ENCODE measurements around the gene TMEM121.
A peak's percentile ranks its signal among the peaks of the same experiment; 100 is the strongest.

TMEM121 gene

DNA sequence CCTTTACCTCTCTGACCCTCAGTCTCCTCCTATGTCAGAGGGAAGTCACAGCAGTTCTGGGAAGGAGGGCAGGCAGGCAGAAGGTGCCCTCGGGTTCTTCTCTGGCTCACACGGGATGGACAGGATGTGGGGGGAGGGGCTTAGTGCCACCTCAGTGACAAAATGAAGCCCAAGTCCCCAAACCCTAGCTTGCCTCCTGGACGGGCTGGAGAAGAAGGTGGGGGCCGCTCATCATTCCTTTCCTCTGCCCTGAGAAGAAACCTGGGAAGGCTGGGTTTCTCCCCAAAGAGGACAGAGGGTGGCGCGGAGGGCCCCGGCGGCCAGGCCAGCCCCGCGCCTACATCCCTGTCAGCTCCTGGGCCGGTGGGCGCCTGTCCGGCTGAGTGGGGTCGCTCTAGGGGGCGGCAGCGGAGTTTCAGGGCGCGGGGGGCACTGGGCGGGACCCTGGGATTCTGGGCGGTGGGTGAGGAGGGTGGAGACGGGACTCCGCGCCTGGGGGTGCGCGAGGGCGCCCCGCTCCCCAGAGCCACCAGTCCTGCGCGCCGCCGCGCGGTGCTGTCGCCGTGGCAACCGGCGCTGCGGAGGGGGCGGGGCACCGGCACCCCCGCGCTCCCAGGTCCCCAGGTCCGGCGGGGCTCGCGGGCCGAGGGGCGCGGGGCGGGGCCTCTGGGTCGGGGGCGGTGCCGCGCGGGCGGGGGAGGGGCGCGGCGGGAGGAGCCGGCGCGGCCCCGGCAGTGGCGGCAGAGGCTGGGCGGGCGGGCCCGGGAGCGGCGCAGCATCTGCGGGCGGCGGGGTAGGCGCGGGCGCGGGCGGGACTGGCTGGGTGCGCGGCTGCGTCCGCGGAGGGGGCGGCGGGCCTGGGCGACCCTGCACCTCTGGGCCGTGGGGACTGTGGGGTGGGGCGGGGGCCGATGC lies at the start of gene TMEM121:
Gene TMEM121, plus strand, starts transcription at position 723 of the 915 bp plus-strand sequence. CDS start 2,252 bp downstream, outside the sequence.
- no peak for DNase-seq

- no peak for DNase-seq
Measured at GRCh38 chr14:105476831-105477659, 49.3 kb upstream of the TMEM121 start.

DNA sequence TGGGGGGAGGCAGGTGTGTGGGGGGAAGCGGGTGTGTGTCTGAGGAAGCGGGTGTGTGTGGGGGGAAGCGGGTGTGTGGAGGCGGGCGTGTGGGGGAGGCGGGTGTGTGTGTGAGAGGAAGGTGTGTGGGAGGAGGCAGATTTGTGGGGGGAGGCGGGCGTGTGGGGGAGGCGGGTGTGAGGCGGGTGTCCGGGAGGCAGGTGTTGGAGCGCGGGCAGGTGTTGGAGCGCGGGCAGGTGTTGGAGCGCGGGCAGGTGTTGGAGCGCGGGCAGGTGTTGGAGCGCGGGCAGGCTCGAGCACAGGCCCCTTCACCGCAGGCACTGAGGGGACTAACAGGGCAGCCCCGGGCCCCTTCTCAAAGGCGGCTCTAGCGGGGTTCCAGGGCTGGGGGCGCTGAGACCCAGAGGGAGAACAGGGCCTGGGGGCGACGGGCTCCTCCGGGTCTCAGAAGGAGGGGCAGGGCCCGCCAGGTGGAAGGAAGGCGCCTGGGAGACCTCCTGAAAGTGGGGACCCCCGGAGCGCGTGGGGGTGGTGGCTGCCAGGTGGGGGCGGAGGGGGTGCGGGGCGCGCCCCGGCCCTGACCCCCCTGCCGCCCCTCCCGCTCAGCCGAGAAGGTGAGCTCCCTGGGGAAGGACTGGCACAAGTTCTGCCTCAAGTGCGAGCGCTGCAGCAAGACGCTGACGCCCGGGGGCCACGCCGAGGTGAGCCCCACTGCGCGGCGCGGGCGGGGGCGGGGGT lies 48.6 kb upstream of the TMEM121 start:
- DNase-seq = no peak

DNA sequence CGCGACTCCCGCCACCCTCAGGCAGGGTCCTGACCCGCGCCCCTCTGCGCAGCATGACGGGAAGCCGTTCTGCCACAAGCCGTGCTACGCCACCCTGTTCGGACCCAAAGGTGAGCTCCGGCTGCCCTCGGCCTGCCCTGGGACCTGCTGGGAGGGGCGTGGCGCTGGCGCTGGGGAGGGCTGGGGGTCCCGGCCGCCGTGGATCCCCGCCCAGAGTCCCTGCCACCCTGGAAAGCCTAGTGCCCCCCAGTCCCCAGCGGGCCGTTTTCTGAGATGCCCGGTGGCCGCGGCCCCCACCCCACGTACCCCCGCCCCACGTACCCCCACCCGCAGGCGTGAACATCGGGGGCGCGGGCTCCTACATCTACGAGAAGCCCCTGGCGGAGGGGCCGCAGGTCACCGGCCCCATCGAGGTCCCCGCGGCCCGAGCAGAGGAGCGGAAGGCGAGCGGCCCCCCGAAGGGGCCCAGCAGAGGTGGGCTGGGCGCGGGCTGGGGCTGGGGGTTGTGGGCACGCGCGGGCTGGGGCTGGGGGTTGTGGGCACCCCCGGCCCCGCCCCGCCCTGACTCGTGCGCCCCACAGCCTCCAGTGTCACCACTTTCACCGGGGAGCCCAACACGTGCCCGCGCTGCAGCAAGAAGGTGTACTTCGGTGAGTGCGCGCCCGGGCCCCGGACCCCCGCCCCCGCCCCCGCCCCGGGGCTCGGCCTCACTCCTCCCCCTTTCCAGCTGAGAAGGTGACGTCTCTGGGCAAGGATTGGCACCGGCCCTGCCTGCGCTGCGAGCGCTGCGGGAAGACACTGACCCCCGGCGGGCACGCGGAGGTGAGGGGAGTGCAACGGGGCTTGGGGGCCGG lies 47.8 kb upstream of the TMEM121 start:
- DNase-seq = no peak

- no peak for DNase-seq
Measured at GRCh38 chr14:105479431-105480158, 46.8 kb upstream of the TMEM121 start.

GRCh38 chr14:105480199-105480746 lies 46.1 kb upstream of the TMEM121 start:
- DNase-seq = no peak

DNA sequence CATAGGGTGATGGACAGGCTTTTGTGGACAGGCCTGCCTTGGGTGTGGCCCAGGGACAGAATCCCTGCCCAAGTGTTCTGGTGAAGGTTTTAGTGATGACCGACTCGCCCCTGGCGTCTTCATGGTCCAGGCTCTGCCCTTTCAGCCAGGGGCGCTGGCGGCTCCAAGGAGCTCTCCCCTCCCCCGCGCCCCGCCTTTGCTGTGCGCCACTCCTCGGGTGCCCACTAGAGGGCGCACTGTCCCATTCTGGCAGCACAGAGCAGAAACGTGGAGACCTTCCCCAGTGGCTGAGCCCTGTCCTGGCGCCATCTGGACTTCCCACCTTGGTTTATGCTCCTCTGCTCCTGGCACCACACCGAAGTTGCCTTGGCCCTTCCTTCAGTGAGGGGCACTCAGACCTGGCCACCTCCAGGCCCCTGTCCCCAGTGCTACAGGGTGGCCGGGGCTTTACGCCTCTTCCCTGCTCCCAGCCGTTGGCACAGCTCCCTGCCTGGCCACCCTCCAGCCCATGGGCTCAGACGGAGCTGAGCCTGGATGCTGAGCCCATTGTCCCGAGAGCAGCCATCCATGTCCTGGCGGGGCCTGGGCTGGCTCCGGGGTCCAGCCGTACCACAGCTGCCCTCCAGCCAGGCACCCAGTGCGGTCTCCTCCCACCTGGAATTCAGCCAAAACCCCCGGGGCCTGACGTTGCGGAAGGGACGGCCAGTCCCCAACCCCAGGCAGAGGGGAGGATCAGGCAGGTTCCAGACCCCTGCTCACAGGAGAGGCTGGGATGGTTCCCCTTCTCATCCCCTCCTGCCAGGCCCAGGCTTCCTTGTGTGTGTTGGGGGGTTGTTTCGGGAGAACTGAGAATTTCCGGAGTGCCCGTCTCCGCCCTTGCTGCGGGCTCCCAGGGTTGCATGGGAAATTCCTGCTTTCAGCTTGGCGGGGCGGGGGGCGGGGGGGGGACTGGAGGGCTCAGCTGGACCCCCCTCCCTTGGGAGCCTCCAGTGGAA lies 45.3 kb upstream of the TMEM121 start:
- peak; percentile 78 for DNase-seq

GRCh38 chr14:105481886-105482457 lies 44.4 kb upstream of the TMEM121 start:
- DNase-seq = peak; percentile 84

DNA sequence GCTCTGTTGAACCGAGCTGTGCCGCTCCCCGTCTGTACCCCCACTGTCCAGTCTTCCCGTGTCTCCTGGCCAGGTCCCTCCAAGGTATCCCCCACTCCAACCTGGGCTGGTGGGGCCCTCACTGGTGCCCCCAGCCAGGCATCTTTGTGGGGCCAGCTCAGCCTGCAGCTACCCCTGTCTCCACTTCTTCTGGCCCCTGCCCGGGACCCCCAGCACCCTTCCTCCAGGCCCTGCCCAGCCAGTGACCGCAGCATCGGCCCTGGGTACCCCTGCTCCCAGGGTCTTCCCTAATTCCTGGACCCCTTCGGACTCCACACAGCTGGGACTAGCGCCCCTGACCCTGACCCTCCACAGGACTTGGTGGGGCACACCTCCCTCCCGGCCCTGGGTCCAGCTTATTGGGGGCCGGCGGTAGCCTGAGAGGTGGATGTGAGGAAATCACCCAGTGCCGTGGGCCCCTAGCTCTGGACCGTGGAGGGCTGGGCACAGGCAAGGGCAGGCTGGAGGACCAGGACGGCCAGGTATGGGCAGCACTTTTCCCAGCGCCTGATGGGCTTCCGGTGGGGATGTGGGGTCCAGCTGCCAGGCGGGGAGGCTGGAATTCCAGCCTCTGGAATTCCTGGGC lies 43.8 kb upstream of the TMEM121 start:
- no peak for DNase-seq

DNA sequence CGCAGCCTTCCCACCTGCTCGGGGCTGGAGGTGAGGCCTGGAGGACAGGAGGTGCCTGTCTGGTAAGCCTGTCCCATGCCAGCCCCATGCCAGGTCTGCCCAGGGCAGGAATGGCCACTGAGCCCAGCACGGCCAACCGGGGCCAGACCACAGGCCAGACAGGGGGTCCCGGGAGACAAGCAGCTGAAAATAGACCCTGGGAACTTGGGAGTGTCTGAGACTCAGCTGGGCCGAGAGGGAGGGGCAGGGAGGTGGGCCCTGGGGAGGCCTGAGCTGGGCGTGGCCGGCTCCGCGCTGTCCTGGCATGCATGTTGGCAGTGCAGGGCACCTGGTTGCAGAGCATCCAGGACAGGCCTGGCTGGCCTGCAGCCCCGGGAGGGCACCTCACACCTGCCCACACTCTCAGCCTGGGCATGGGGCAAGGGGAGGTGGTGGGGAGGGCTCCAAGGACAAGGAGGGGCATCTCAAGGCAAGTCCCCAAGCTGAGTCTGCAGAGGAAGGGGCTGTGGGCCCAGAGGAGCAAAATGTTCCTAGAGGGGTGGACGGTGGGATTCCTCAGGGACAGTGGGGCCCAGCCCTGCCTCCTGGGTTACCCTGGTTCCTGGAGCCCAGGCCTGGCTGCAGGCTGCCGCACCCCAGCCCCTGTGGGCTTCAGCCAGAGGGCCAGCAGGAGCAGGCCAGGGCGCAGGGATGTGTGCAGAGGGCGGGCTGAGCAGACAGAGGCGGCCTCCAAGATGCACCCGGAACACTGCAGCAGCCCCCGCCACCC lies 42.9 kb upstream of the TMEM121 start:
- no peak for DNase-seq

DNA sequence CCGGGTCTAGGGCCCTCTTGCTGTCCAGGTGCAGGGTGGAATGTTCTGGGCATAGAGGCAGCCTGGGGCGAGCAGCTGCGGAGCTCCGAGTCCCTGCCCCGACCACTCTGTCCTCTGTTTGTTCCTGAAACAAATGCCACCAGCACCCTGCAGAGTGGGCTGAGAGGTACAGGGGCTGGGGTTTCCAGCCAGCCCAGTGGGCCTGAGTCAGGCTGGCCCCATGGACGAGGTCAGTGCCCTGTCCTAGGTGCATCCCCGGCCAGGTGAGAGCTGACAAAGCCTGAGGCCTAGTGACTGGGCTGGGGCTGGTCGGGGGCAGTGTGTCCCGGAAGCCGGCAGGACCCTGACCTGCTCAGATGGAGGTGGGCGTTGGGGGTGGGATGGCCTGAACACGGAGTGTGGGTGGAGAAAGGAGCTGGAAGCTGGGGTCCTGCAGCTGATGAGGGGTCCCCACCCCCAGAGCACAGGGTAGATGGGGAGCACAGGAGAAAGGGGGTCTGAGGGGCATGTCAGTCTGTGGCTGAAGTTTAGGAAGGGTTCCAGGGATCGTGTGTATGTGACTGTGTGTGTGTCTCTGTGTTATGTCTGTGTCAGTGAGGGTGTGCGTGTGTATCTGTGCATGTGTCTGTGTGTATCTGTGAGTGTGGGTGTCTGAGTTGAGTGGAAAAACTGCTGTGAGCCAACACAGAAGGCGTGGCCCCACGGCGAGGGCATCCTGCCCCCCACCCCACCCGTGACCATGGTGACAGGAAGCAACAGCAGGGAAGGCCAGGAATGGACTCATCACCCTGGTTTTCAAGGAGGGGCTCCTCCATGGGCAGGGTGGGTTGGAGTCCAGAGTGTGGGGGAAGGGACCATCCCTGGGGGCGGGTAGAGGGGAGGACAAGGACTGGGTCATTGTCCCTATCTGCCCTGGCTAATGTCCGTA lies 42.0 kb upstream of the TMEM121 start:
- no peak for DNase-seq

- DNase-seq = no peak
Measured at GRCh38 chr14:105484997-105485393, 41.4 kb upstream of the TMEM121 start.

DNA sequence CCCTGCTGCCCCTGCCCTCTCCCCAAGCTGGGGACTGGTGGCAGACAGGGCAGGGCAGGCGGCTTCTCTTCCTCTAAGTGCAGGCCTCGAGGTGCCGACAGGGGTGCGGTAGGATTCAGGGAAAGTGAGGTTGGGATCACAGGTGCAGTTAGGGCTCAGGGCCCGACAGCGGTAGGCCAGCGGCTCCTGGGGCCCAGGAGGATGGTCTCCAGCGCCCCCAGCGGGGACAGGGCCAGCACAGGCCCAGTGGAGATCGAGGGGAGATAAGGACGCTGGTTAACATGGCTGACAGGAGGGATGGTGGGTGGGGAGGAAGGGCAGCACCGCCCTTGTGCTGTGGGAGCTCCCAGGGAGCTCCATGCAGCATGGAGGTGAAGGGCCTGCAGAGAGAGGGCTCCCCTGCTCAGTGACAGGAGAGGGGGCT lies 40.6 kb upstream of the TMEM121 start:
- no peak for DNase-seq

DNA sequence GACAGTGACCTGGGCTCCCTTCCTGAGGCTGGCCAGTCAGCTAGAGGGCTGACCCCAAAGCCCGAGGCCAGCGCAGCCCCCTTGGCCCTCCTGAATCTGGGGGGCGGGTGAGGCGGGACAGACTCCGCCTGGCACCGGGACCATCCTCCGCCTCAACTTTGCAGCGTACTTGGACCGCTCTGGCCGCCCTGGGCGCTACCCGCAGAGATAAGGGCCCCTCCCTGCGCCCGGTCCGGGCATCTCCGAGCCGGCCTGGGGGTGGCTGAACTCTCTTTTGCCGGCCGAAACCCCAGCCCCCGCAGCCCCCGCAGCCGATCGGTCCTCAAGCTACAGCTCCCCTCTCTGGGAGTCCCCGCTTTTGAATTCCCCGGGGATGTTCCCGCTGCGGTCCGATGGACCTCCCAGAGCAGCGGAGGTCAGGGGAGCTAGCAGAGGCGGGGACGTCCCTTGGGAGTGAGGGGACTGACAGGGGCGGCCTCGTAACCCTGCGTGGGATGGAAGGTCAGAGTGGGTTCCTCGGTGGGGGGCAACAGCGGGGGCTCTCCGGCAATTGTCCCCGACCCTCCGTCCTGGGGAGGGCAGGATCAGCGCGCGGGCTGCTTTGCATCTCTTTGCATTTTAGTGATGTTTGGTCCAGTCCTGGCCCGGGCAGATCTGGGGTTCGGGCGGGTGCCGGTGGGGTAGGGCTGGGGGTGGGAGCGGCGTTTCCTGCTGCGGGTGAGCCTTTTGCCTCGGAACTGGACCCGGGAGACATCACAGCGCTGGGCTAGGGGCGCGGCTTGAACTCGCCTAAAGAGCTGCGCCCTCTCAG lies 40.0 kb upstream of the TMEM121 start, which contains the start of gene CRIP1:
Gene CRIP1, plus strand, starts transcription at position 724 of the 811 bp plus-strand sequence. CDS start 374 bp downstream, outside the sequence.
- no peak for DNase-seq

GRCh38 chr14:105486974-105487448 lies 39.4 kb upstream of the TMEM121 start:
- no peak for DNase-seq
